ENCODE results near the gene CCL16. TPM values are rescaled to one million over a fixed set of nuclear protein-coding genes. Genes with fewer than 3 reads are reported as not detected.
A peak's percentile ranks its signal among the peaks of the same experiment; 100 is the strongest.
"Not testable (repeated sequence)": the region's sequence is repeated elsewhere in the genome, so short reads cannot be mapped to it uniquely, and the experiment has no call there.

Gene CCL16
- total and polyA plus RNA-seq, 2 experiments from 2014 or later = not detected

DNA sequence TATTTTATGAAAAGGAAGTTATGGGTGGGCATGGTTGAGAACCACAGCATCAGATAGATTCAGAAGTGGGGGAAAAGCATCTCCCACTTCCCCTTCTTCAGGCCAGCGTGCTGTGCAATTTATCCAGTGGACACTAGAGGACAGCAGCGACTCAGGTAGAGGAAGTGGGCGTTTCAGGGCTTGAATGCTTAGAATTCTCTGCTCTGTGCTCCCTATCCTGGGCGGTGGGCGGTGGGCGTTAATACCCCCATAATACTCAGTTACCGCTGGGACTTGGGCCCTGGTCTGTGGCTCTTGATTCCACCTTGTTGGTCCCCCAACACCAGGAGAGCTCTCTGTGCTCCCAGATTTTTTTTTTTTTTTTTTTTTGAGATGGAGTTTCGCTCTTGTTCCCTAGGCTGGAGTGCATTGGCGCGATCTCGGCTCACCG is 34.1 kb downstream of the CCL16 start:
- Histone ChIP-seq H3K36me3 (no peaks in the 10 kb centered on the region), H3K9me3 (ENCODE audit: low read depth) (no peaks in the 10 kb centered on the region), H3K27me3 (no peaks in the 10 kb centered on the region), H3K4me3 (no peak overlapping the region), H3K4me1 (ENCODE audit: low read depth) (no peaks in the 10 kb centered on the region), H3K27ac (no peak overlapping the region)
- DNase-seq (ENCODE audit: low read depth in 1 of 2, low spot score in 1 of 2) = peak; percentile 58 to 78
- TF ChIP-seq, protein P1, sequence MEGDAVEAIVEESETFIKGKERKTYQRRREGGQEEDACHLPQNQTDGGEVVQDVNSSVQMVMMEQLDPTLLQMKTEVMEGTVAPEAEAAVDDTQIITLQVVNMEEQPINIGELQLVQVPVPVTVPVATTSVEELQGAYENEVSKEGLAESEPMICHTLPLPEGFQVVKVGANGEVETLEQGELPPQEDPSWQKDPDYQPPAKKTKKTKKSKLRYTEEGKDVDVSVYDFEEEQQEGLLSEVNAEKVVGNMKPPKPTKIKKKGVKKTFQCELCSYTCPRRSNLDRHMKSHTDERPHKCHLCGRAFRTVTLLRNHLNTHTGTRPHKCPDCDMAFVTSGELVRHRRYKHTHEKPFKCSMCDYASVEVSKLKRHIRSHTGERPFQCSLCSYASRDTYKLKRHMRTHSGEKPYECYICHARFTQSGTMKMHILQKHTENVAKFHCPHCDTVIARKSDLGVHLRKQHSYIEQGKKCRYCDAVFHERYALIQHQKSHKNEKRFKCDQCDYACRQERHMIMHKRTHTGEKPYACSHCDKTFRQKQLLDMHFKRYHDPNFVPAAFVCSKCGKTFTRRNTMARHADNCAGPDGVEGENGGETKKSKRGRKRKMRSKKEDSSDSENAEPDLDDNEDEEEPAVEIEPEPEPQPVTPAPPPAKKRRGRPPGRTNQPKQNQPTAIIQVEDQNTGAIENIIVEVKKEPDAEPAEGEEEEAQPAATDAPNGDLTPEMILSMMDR (IDR thresholded peaks at IDR 0.05; ENCODE audit: low read depth, low read length) = peak; percentile 89

DNA sequence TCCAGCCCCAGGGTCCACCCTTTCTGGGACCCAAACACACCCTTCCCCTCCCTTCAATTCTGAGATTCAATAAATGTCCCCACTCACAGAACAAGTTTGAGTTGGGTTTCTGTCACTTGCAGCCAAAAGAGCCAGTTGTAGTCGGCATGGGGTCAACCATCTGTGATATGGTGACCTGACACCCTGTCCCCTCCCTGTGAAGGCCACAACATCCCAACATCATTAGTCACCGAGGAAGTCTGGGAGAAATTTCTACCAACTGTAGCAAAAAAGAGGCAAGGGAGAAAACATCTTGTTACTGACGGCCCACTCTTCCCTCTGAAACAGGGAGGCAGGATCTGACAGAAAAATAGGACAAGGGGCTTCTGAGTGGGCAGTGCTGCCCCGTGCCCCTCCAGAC is 37.1 kb downstream of the CCL16 start:
- DNase-seq (ENCODE audit: low read depth in 1 of 2, low spot score in 1 of 2) = no peak
- Histone ChIP-seq H3K27ac (no peak overlapping the region), H3K4me1 (ENCODE audit: low read depth) (no peaks in the 10 kb centered on the region), H3K27me3 (no peaks in the 10 kb centered on the region), H3K36me3 (no peaks in the 10 kb centered on the region), H3K4me3 (no peak overlapping the region), H3K9me3 (ENCODE audit: low read depth) (no peaks in the 10 kb centered on the region)
- TF ChIP-seq, protein P1 (IDR thresholded peaks at IDR 0.05; ENCODE audit: low read depth, low read length) = no peak

DNA sequence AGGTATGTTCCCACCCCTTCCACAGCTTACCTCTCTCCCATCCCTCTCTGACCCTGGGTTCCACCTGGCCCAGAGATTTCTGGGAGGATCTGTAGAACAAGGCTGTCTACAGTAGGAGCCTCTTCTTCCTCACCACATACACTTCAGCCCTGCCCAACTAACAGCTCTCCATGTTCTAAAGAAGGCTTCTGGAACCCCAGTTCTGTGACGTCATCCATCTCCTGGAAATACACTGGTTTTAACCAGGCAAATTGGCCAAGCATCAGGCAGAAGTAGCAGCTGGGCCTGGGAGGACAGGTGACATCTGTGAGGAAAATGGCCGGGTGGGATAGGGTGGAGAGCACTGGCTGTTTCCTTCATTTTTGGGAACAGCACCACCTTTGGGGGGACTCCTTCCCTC is 37.8 kb downstream of the CCL16 start, which contains the start of gene LYZL6:
TSS of gene LYZL6 (minus strand) at position 177 of the 400 bp plus-strand sequence. CDS start 4,357 bp downstream, outside the sequence.
- Histone ChIP-seq H3K36me3 (no peaks in the 10 kb centered on the region), H3K27me3 (no peaks in the 10 kb centered on the region), H3K9me3 (ENCODE audit: low read depth) (no peaks in the 10 kb centered on the region), H3K4me1 (ENCODE audit: low read depth) (no peaks in the 10 kb centered on the region), H3K27ac (peak within 1 kb of the TSS; percentile 71), H3K4me3 (no peak within 1 kb of the TSS)
- no peak for DNase-seq (ENCODE audit: low read depth in 1 of 2, low spot score in 1 of 2)
- TF ChIP-seq, protein P1 (IDR thresholded peaks at IDR 0.05; ENCODE audit: low read depth, low read length) = no peak

DNA sequence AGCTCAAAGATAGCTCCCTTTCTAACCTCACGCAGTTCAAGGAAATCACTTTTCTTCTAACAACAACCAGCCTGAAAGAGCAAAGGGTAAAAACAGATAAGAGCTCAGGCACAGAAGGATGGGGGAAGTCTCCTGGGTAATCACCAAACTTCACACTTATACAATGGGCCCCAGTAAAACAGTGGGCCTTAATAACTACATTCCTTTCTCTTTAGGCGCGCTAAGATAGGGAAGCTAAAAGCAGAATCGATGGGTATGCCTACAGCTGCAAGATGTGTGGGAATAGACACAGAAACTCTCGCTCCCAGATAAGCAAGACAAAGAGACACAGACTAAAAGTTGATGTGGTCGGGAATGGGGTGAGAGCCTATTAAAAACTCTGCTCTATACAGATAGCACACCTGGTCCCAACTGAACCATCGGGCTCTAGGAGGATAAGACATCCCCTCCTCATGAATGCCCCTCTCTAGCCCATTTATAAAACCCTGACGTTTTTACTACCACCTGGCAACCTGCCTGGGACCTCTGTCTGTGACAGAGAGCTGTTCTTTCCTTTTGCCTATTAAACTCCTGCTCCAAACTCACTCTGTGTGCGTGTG is 38.6 kb downstream of the CCL16 start:
- DNase-seq (ENCODE audit: low read depth in 1 of 2, low spot score in 1 of 2) = no peak
- Histone ChIP-seq H3K36me3 (no peaks in the 10 kb centered on the region), H3K4me3 (no peak overlapping the region), H3K27ac (peak overlapping the region; percentile 71), H3K4me1 (ENCODE audit: low read depth) (no peaks in the 10 kb centered on the region), H3K27me3 (no peaks in the 10 kb centered on the region), H3K9me3 (ENCODE audit: low read depth) (no peaks in the 10 kb centered on the region)
- TF ChIP-seq, protein P1 (IDR thresholded peaks at IDR 0.05; ENCODE audit: low read depth, low read length) = no peak

DNA sequence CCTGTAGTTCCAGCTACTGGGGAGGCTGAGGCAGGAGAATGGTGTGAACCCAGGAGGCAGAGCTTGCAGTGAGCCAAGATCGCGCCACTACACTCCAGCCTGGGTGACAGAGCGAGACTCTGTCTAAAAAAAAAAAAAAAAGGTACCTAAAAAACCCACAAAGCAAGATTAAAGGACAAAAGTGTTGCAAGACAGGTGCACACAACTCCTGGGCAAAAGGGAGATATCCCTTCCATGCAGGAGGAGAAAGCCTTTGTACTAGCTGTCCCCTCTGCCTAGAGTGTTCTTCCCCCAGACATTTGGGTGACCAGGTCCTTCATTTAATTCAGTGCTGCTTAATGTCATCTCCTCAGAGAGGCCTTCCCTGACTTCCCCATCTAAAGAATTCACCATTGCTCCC is 42.8 kb downstream of the CCL16 start:
- DNase-seq (ENCODE audit: low read depth in 1 of 2, low spot score in 1 of 2); H3K36me3 ChIP-seq; H3K4me1 ChIP-seq (ENCODE audit: low read depth); H3K27ac ChIP-seq; H3K9me3 ChIP-seq (ENCODE audit: low read depth); H3K4me3 ChIP-seq; H3K27me3 ChIP-seq: not testable (repeated sequence)

DNA sequence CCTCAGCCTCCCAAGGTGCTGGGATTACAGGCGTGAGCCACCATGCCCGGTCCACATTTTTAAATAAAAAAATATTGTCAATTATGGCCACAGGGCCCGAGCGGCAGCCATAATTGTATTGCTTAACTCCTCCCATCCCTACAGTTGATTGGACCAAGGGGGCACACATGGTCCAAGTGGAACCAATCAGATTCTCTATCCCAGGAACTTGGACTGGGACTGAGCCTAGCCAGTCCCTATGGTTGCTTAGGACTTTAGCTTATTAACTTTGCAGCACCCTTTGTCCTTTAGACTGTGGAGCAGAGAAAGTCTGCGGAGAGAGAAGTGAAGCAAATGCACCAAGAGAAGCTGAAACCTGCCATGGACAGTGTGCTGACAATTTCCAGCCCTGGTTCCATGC is 45.2 kb downstream of the CCL16 start:
- Histone ChIP-seq H3K27me3 (no peaks in the 10 kb centered on the region), H3K9me3 (ENCODE audit: low read depth) (no peaks in the 10 kb centered on the region), H3K36me3 (no peaks in the 10 kb centered on the region), H3K27ac (no peak overlapping the region), H3K4me1 (ENCODE audit: low read depth) (peaks cover under 1% of the 10 kb centered on the region), H3K4me3 (no peak overlapping the region)
- TF ChIP-seq, protein P1 (IDR thresholded peaks at IDR 0.05; ENCODE audit: low read depth, low read length) = no peak
- DNase-seq (ENCODE audit: low read depth in 1 of 2, low spot score in 1 of 2) = no peak

Data from cardiac muscle cell (in vitro differentiated cells and primary cell).